Fibroblast of skin of scalp (primary cell): Measurements from ENCODE around the gene KLRC1.
"Not testable (repeated sequence)": the region's sequence is repeated elsewhere in the genome, so short reads cannot be mapped to it uniquely, and the experiment has no call there.

Experiments used
- DNase-seq: peaks from one replicate; pipeline ENCODE4 v3.0.0-alpha.2; 2013

Gene KLRC1

GRCh38 chr12:10420334-10420733, 32.8 kb downstream of the KLRC1 start, which contains the start of gene KLRC3:
TSS of gene KLRC3 (minus strand) at chr12:10420595. CDS start at chr12:10420550, 45 bp downstream.
- DNase-seq, result not testable (repeated sequence)

- DNase-seq, result no peak
These were observed 43.8 kb downstream of the KLRC1 start, which contains the start of gene KLRC4 for GRCh38 chr12:10409392-10409791. TSS of gene KLRC4 (minus strand) at chr12:10409757. CDS start at chr12:10409575, 182 bp downstream.

- DNase-seq, result no peak
These were observed 44.3 kb downstream of the KLRC1 start for GRCh38 chr12:10408842-10409241.

GRCh38 chr12:10406725-10407124, 46.5 kb downstream of the KLRC1 start:
- DNase-seq, result no peak

GRCh38 chr12:10405294-10405693, 47.9 kb downstream of the KLRC1 start:
- no peak for DNase-seq

GRCh38 chr12:10404798-10405197, 48.4 kb downstream of the KLRC1 start:
- no peak for DNase-seq

GRCh38 chr12:10400829-10401228, 52.3 kb downstream of the KLRC1 start:
- DNase-seq, result no peak

- no peak for DNase-seq
These were observed 55.0 kb downstream of the KLRC1 start for GRCh38 chr12:10398168-10398567.

GRCh38 chr12:10397296-10397695, 55.9 kb downstream of the KLRC1 start:
- no peak for DNase-seq

- not testable (repeated sequence) for DNase-seq
These were observed 57.0 kb downstream of the KLRC1 start for GRCh38 chr12:10396176-10396575.
